Gastrocnemius medialis (tissue), 4 donors: Measurements from ENCODE around the gene ANXA4.

Experiments
- CTCF ChIP-seq, 5 experiments: fragments of 450-650 bp in 3 of 5; fragments of 200-600 bp in 2 of 5; sonication (generic) in 2 of 5; IDR thresholded peaks in 4 of 5; conservative IDR thresholded peaks in 1 of 5; 1 replicate in 4 of 5; 2 replicates in 1 of 5; pipeline ENCODE4 v1.5.1; 2016 to 2019; ENCODE audit warnings: antibody characterized with exemption in 5 of 5, mild to moderate bottlenecking in 3 of 5, moderate library complexity in 3 of 5
- POLR2A ChIP-seq, 2 donors: fragments of 450-650 bp; IDR thresholded peaks; one replicate each; pipeline ENCODE4 v1.6.1; 2017; ENCODE audit warnings: antibody characterized with exemption in 2 of 2, mild to moderate bottlenecking in 2 of 2, moderate library complexity in 2 of 2

GRCh38 chr2:69811018-69811417 lies 69.1 kb downstream of the ANXA4 start:
- TF ChIP-seq CTCF (IDR thresholded peaks at IDR 0.05 in 4 of 5, conservative IDR thresholded peaks at IDR 0.05 in 1 of 5) (no peak), POLR2A (IDR thresholded peaks at IDR 0.05) (no peak)
